ENCODE measurements around the gene CRHR1.

DNA sequence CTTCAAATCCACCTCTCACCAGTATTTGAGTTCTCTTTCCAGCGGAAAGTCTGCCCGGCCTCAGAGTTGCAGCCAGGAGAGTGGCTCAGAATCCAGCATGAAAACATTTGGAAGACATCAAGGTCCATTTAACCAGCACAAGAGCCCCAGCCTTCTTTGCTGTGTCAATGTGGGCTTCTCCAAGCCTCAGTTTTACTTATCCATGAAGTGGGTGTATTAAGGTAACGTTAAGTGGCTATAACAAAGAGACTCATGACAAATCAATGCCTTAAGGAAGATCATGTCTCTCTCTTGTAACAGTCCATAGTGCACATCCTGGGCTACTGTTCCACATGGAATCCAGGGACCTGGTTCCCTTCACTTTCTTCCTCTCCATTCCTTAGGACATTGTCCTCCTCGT is 59.6 kb downstream of the CRHR1 start:
- no peak for TF ChIP-seq POLR2AphosphoS5 (IDR thresholded peaks at IDR 0.05; ENCODE audit: borderline replicate concordance, low read depth, low read length)
- no peak for TF ChIP-seq FOXP2 (optimal IDR thresholded peaks at IDR 0.05; ENCODE audit: control extremely low read depth, extremely low read length, insufficient read depth)
- TF ChIP-seq EZH2 (IDR thresholded peaks at IDR 0.05): no peak
